Activated T-cell treated with anti-CD3 and anti-CD28 coated beads, Interleukin-2, amount 50 U/mL, for 24 hours (primary cell): ENCODE results near the gene ZYX.
"Not testable (repeated sequence)": the region's sequence is repeated elsewhere in the genome, so short reads cannot be mapped to it uniquely, and the experiment has no call there.

ENCODE experiments used
- DNase-seq: peaks from one replicate; pipeline ENCODE4 v3.0.0-alpha.2; 2020
- H3K27ac Mint-ChIP-seq: 2 replicates; pipeline ENCODE4 v1.8.0; 2020; ENCODE audit warnings: mild to moderate bottlenecking, mixed read lengths
- H3K27me3 Mint-ChIP-seq: 2 replicates; pipeline ENCODE4 v1.8.0; 2020; ENCODE audit warnings: mixed read lengths
- H3K36me3 Mint-ChIP-seq: 2 replicates; pipeline ENCODE4 v1.8.0; 2020; ENCODE audit warnings: low read depth, mixed read lengths
- H3K4me1 Mint-ChIP-seq: 2 replicates; pipeline ENCODE4 v1.8.0; 2020; ENCODE audit warnings: low read depth, mixed read lengths
- H3K4me3 Mint-ChIP-seq: 2 replicates; pipeline ENCODE4 v1.8.0; 2020; ENCODE audit warnings: mild to moderate bottlenecking, moderate library complexity, mixed read lengths
- H3K9me3 Mint-ChIP-seq: 2 replicates; pipeline ENCODE4 v1.8.0; 2020; ENCODE audit warnings: mixed read lengths

Gene ZYX

GRCh38 chr7:143387156-143387975, 6.2 kb downstream of the ZYX start:
- no peaks in the 10 kb centered on the region for H3K27me3 Mint-ChIP-seq
- no peaks in the 10 kb centered on the region for H3K9me3 Mint-ChIP-seq
- H3K36me3 Mint-ChIP-seq: peaks cover 47% of the 10 kb centered on the region
- peak; percentile 25 for DNase-seq
- H3K27ac Mint-ChIP-seq: peak overlapping the region; percentile 58
- no peak overlapping the region for H3K4me3 Mint-ChIP-seq
- peaks cover 21% of the 10 kb centered on the region for H3K4me1 Mint-ChIP-seq

- Mint-ChIP-seq H3K27me3 (no peaks in the 10 kb centered on the region), H3K27ac (peak overlapping the region; percentile 58), H3K36me3 (peaks cover 53% of the 10 kb centered on the region), H3K9me3 (no peaks in the 10 kb centered on the region), H3K4me1 (peaks cover 21% of the 10 kb centered on the region), H3K4me3 (no peak overlapping the region)
- DNase-seq: no peak
Measured at GRCh38 chr7:143388051-143388450, 6.9 kb downstream of the ZYX start.

GRCh38 chr7:143388491-143389101, 7.5 kb downstream of the ZYX start:
- peaks cover 57% of the 10 kb centered on the region for H3K36me3 Mint-ChIP-seq
- no peaks in the 10 kb centered on the region for H3K27me3 Mint-ChIP-seq
- peak; percentile 29 for DNase-seq
- H3K4me1 Mint-ChIP-seq: peaks cover 22% of the 10 kb centered on the region
- H3K27ac Mint-ChIP-seq: peak overlapping the region; percentile 87
- no peak overlapping the region for H3K4me3 Mint-ChIP-seq
- H3K9me3 Mint-ChIP-seq: no peaks in the 10 kb centered on the region

DNA sequence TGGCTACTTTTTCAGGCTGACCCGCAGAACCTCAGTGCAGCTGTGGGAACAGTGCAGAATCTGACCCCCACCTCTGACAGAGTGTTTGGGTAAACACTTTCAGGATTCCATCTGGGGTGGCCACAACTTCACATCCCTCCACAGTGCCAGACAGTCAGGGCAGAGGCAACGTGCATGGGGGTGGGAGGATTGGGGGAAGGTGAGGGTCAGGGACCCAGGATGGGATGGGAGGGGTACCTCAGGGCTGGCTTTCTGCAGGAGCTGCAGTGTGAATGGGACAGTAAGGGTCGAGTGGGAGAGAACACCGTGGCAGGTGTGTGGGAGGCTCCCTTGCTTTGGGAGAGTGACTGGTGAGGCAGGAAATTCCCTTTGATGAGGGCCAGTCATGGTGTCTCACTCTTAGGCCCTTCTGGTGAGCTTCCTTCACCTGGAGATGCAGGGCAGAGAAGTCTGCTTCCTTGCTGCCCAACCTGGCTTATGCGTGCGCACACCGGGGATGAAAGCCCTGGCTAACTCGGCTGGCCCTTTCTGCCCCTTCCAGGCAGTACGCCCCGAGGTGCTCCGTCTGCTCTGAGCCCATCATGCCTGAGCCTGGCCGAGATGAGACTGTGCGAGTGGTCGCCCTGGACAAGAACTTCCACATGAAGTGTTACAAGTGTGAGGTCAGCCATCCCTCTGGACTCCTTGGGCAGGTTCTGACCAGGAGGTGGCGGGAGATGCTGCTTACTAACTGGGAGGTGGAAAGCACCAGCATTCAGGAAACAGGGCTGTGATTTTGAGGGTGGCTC, 8.4 kb downstream of the ZYX start:
- Mint-ChIP-seq H3K9me3 (no peaks in the 10 kb centered on the region), H3K27me3 (no peaks in the 10 kb centered on the region), H3K27ac (peak overlapping the region; percentile 87), H3K36me3 (peaks cover 62% of the 10 kb centered on the region), H3K4me1 (peaks cover 24% of the 10 kb centered on the region), H3K4me3 (no peak overlapping the region)
- DNase-seq: no peak

- Mint-ChIP-seq H3K4me3 (no peak overlapping the region), H3K27me3 (no peaks in the 10 kb centered on the region), H3K4me1 (peaks cover 30% of the 10 kb centered on the region), H3K9me3 (no peaks in the 10 kb centered on the region), H3K27ac (peak overlapping the region; percentile 87), H3K36me3 (peaks cover 64% of the 10 kb centered on the region)
- peak; percentile 23 for DNase-seq
Measured at GRCh38 chr7:143390104-143390772, 9.1 kb downstream of the ZYX start.

GRCh38 chr7:143390773-143391317, 9.7 kb downstream of the ZYX start:
- Mint-ChIP-seq H3K27me3 (no peaks in the 10 kb centered on the region), H3K9me3 (no peaks in the 10 kb centered on the region), H3K36me3 (peaks cover 64% of the 10 kb centered on the region), H3K4me1 (peaks cover 30% of the 10 kb centered on the region), H3K27ac (no peak overlapping the region), H3K4me3 (no peak overlapping the region)
- DNase-seq: no peak

- H3K27me3 Mint-ChIP-seq: no peaks in the 10 kb centered on the region
- H3K36me3 Mint-ChIP-seq: peaks cover 67% of the 10 kb centered on the region
- H3K4me1 Mint-ChIP-seq: peaks cover 30% of the 10 kb centered on the region
- peak overlapping the region; percentile 52 for H3K27ac Mint-ChIP-seq
- no peak overlapping the region for H3K4me3 Mint-ChIP-seq
- no peaks in the 10 kb centered on the region for H3K9me3 Mint-ChIP-seq
- peak; percentile 24 for DNase-seq
Measured at GRCh38 chr7:143391462-143392404, 10.6 kb downstream of the ZYX start.

- not testable (repeated sequence) for H3K27ac Mint-ChIP-seq, H3K9me3 Mint-ChIP-seq, H3K4me3 Mint-ChIP-seq, H3K27me3 Mint-ChIP-seq
- H3K4me1 Mint-ChIP-seq: peaks cover 30% of the 10 kb centered on the region
- peaks cover 71% of the 10 kb centered on the region for H3K36me3 Mint-ChIP-seq
- DNase-seq: peak; percentile 14
Measured at GRCh38 chr7:143392427-143392826, 11.3 kb downstream of the ZYX start.

GRCh38 chr7:143392875-143393266, 11.7 kb downstream of the ZYX start:
- Mint-ChIP-seq H3K4me1 (peaks cover 27% of the 10 kb centered on the region), H3K36me3 (peaks cover 71% of the 10 kb centered on the region), H3K27me3 (no peaks in the 10 kb centered on the region), H3K27ac (no peak overlapping the region), H3K9me3 (no peaks in the 10 kb centered on the region), H3K4me3 (no peak overlapping the region)
- DNase-seq: no peak

- Mint-ChIP-seq H3K27ac (peak overlapping the region; percentile 59), H3K27me3 (no peaks in the 10 kb centered on the region), H3K4me1 (peaks cover 25% of the 10 kb centered on the region), H3K4me3 (no peak overlapping the region), H3K9me3 (no peaks in the 10 kb centered on the region), H3K36me3 (peaks cover 67% of the 10 kb centered on the region)
- DNase-seq: peak; percentile 27
Measured at GRCh38 chr7:143393267-143394041, 12.3 kb downstream of the ZYX start.

DNA sequence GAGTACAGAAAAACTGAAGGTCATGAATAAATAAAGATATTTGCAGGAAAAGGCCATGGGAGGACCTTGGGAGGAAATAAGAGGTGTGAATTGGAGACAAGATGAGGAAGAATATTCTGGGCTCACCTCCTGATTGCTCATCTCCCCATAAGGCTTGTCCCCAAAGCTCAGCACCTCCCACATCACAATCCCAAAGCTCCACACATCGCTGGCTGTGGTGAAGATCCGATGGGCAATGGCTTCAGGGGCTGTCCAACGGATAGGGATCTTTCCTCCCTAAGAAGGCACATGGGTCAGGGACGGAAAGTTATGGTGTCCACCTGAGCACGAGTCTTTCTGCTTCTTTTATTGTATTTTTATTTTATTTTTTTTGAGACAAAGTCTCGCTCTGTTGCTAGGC, 12.9 kb downstream of the ZYX start:
- Mint-ChIP-seq H3K9me3 (no peaks in the 10 kb centered on the region), H3K36me3 (peaks cover 61% of the 10 kb centered on the region), H3K4me3 (no peak overlapping the region), H3K4me1 (peaks cover 22% of the 10 kb centered on the region), H3K27ac (peak overlapping the region; percentile 59), H3K27me3 (no peaks in the 10 kb centered on the region)
- DNase-seq: peak; percentile 12

DNA sequence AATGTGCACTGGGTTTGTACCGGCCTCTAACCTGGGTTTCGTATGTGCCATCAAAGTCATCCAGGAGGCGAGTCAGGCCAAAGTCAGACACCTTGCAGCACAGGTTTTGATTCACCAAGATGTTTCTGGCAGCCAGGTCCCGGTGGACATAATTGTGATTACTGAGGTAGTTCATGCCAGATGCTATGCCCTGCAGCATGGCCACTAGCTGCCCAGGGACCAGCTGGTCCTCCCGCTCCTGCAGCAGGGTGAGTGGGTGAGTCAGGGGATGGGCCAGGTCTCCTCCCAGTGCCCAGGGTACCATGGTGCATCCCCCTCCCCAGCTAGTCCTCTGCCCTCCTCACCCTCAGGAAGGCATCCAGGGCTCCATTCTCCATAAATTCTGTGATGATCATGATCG, 13.6 kb downstream of the ZYX start:
- Mint-ChIP-seq H3K4me3 (no peak overlapping the region), H3K27me3 (no peaks in the 10 kb centered on the region), H3K36me3 (peaks cover 55% of the 10 kb centered on the region), H3K9me3 (no peaks in the 10 kb centered on the region), H3K4me1 (peaks cover 15% of the 10 kb centered on the region), H3K27ac (peak overlapping the region; percentile 29)
- DNase-seq: peak; percentile 23
